GM21825 (cell line): ENCODE data around the gene SLC37A1.
"Not testable (repeated sequence)": the region's sequence is repeated elsewhere in the genome, so short reads cannot be mapped to it uniquely, and the experiment has no call there.

Source experiments
- ATAC-seq: cut with Tn5 transposase; IDR thresholded peaks from one replicate; pipeline ENCODE4 v1.9.1; 2021; ENCODE audit warnings: mild to moderate bottlenecking, moderate library complexity; ENCODE audit not compliant: unreplicated experiment

The SLC37A1 gene

DNA sequence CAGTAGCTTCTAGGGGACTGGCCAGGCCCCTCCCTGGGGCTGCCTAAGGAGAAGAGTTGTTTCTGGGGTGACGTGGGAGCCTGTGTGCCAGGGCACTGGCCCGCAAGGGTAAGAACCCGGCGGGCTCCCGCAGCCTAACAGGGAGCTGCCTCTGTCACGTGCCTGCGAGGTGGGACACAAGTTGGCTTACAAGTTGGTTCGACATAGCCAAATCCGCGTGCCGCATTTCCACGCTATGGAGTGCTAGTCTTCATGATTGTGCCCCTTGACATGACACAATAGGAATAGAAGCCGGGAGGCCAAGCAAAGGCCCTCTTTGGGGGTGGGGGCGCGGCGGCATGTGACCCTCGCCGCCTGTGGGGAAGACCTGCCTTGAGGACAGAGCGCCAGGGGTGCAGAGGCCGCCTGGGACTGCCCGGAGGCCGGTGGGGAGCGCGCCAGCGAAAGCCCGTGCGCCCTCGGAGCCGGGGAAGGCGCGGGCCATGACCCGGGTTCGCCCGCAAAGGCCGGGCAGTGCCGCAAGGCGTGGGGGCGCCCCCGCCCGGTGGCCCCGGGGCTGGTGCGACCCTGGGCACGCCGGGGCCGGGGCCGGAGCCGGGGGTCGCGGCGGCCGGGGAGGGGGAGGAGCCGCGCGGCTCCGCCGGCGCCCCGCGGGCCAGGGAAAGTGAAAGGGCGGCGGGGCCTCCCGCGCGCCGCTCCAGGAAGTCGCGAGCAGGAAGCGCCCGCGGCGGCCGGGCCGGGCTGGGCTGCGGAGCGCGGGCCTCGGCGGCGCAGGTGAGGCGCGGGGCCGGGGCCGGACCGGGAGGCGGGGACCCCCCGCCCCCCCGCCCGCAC is at the start of gene SLC37A1:
TSS of gene SLC37A1 (plus strand) at position 702 of the 834 bp plus-strand sequence. CDS start 4,603 bp downstream, outside the sequence.
- ATAC-seq: peak; percentile 50

DNA sequence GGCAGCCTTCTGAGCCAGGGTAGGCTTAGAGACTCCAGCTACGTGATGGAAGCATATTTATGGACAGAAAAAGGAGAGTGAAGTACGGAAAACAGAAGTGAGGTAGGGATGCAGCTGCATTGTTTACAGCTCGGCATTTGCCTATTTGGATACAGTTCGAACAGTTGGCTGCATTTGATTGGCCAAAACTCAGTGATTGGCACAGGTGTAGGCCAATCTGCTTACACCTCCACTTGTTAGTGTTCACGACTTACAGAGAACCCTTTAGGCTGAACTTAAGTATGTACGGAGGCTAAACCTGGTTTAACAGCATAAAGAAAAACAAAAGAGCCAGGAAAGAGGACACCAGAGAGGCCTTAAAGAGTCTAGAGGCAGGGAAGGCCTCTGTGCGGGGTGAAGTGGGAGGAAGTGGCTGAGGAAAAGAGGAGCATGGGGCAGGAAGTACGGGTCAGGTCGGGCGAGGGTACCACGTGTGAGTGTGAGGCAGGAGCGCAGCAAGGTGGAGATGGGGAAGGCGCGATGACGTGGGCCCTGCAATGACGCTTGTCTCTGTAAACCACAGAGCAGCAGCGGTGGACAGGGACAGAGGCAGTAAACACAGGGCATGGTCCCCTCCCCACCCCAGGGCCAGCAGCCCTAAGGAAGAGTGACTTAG is 49.7 kb upstream of the SLC37A1 start:
- no peak for ATAC-seq

DNA sequence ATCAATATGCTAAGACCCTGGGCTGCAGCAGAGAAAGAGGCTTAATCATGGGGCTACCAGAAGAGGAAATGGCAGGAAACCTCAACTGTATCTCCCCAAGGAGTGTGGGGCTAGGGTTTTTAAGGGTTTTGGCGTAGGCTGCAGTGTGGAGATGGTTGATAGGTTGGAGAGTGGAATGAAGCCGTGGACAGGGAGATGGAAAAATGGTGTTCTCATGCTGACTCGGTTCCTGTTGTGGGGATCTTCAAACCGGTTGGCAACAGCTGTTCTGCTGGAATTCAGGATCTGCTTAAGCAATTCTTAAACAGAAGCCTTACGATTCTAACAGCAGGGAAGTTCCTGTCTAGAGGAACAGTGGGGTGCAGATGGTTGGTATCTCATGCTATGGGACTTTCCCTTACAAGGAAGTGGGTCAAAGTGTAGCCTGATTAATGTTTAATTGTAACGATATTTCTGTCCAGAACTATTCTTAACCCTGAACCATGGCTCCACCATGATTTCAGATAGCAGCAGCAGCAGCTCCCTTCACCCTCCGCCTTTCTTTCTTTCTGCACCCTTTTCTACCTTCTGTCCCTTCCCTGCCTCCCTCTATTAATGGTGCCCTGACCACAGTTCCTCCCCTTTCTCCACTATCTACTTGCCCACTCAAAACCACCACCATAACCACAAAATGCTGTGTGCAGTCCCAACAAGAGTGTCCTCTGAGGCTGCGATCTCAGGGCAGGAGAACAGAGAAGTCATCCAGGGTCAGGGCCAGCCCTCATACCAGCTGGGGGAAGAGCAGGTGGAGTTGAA is 48.4 kb upstream of the SLC37A1 start:
- ATAC-seq: no peak

DNA sequence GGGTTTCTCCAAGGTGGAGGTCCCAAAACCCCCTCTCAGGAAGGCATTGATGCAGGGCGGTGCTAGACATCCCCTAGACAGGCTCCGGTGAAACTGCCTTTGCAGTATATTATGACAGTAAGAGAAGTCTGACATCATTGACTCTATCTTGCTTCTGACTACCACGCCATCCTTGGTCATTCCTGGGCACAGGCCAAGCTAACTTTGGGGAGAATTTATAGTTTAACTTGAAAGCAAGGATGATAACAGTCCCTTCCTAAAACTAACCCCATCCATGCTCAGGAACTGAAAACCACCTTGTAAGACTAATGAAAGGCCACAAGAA is 47.9 kb upstream of the SLC37A1 start:
- no peak for ATAC-seq

DNA sequence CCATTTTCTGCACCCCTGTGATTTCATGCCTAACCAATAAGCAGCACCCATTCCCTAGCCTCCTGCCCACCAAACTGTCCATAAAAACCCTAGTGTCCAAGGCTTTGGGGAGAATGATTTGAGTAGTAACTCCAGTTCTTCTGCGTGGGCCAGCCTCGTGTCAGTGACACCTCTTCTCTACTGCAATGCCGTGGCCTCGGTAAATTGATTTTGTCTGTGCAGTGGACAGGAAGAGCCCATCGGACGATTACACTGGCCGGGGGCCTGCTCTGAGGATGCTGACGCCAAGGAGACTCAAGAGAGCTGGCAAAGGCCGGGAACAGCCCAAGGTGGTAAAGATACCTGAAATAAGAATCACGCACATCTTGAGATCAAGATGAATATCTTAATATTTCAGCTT is 47.0 kb upstream of the SLC37A1 start:
- ATAC-seq: no peak

DNA sequence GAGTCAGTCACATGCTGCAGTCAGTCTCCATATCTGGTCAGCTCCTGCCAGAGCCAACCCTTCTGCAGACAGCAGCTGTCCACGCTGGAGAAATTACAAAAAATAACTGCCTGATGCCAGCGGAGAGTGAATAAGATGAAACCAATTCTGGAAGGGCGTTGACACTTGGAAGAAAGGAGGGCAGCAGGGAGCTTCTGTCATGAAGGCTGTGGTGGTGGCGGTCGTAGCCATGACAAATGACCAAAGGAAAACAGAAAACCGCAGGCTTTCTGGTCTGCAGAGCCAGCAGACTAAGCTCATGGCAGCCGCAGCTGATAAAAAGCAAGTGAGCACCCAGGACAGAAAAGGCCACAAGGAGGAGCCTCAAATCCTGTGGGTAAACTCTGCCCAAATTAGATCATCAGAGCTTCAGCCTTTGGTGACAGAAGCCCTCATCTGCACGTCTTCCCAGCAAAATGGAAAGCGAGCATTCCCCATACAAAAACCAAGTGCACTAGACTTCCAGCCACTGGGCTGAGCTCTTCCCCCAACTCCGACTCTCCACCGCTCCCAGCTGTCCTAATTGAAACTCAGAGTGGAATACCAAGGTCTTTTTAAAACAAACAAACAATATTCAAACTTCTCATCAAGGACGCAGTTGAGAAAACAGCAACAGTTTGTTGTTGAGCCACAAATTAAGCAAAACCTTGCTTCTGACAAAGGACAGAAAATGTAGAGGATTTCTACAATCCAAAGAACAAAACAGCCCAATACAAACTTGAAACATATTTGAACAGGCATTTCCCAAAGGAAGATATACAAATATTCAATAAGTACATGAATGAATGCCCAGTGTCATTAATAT is 46.3 kb upstream of the SLC37A1 start:
- no peak for ATAC-seq

DNA sequence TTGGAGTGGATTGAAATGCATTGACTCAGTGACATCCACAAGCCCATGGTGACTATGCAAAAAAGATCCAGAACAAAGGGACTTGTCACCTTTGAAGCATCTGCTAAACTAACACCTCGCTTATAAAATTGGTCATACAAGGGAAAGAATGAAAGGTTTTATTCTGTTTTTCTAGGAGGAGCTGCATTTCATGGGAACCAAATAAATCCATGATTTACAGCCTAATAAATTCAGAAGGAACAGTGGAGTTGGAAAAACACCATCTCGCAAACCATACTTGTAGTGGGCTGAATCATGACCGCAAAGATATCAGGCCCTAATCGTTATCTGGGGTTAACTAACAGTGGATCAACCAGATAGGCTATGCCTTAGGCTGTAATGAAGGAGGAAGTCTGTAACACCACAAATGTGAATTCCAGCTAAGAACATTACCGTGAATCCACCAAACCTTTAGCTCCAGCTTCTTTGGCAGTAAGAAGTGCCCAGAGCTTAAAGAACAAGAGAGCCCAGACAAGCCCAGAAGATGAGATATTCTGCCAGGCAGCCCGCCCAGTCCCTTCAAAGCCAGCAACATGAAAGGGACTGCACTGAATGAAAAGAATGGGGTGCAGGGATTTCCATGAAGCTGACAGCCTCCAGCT is 45.0 kb upstream of the SLC37A1 start:
- ATAC-seq: no peak

DNA sequence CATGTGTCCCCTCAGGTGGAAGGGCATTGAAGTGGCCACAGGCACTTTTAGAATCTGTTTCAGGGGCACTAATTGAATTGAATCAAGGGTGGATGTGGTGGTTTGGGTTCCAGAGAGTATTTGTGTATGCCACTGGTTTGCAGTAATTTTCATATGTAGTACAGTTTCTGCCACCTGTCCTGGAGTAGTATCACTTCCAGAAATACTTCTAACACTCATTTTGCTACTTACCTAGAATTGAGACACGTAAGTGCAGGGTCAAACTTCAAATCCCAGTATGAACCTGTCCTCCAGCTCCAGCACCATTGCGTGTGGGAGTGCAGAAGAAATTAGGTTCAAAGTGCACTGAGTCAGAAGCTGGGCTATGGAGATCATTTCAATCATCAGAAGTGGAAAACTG is 44.4 kb upstream of the SLC37A1 start:
- peak; percentile 32 for ATAC-seq

DNA sequence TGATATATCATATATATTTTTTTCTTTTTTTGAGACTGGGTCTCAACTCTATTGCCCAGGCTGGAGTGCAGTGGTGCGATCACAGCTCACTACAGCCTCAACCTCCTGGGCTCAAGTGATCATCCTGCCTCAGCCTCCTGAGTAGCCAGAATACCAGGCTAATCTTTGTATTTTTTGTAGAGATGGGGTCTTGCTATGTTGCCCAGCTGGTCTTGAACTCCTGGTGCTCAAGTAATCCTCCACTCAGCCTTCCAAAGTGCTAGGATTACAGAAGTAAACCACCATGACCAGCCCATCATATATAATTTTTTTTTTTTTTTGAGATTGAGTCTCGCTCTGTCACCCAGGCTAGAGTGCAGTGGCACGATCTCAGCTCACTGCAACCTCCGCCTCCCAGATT is 43.9 kb upstream of the SLC37A1 start:
- not testable (repeated sequence) for ATAC-seq

DNA sequence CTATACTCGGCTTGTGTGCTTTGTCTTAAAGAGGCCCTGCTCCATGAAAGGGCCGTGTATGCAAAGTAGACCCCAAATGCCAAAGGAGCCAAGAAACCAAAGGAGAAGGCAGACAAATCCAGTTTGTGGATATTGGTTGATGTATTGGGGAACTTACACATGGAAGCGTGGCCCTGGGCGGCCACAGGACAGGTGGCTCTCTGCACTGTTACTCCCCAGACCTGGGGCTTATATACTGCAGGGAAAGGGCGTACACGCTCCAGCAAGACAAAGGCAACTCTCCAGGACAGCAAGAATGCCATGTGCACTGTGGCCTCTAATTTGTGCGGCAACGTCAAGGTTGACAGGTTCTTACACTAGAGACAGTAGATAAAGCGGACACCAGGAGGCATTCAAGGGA is 42.4 kb upstream of the SLC37A1 start:
- no peak for ATAC-seq

DNA sequence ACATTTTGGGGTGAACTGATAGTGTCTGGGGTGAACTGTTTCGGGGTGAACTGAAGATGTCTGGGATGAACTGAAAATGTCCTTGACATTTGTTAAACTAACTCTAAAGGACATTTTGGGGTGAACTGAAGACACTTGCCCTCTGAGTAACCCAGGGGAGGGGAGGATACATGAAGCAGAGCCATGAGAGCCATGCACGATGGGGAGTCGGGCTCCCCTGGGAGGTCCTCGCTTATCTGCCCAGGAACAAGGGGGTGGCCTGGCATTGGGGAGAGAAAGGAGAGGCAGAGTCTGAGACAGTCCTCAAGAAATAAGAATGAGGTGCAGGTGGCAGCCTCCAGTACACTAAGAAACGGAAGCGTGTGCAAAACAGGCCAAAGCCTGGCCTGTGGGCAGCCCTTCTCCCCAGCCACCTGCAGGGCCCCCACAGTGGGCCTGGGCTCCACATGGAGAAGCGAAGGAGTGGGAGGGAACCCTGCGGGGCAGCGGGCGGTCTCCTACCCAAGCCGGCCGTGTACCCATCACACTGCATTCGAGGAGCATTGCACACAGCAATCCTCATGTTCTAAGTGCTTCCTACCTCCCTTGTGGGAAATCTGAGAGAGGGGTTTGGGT is 41.8 kb upstream of the SLC37A1 start:
- no peak for ATAC-seq

DNA sequence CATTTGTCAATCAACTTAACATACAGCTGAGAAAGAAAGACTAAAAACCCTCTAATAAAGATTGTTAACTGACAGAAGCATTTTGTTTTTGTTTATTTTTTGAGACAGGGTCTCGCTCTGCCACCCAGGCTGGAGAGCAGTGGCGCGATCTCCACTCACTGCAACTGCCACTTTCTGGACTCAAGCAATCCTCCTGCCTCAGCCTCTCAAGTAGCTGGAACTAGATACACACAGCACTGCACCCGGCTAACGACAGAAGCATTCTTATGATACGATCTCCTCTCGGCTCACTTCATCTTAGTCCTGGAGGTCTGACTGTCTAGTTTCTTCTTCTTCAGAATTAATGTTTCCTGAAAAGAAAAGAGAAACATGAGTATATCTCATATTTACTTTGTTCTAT is 41.1 kb upstream of the SLC37A1 start:
- no peak for ATAC-seq

DNA sequence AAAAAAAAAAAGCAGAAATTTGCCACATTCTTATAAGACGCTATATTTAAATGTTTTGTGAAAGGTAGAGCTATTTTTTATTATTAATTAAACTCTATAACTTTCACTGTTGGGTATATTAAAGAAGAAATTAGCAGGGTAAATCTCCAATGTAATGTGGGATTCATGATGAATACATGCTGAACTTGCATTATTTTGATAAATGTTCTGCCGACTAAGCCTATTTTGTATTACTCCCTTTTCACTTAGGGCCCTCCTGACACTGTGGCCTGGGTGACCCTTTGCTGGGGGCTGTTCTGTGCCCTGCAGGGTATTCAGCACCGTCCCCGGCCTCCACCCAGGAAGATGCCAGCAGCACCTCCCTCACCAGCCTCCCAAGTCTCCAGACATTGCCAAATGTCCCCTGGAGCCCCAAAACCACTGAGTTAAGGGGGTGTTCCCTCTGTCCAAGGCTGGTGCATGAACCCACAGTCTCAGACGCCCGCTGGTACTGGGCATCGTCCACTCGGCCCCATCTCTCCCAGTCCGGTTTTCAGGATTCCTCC is 40.1 kb upstream of the SLC37A1 start:
- ATAC-seq: no peak

DNA sequence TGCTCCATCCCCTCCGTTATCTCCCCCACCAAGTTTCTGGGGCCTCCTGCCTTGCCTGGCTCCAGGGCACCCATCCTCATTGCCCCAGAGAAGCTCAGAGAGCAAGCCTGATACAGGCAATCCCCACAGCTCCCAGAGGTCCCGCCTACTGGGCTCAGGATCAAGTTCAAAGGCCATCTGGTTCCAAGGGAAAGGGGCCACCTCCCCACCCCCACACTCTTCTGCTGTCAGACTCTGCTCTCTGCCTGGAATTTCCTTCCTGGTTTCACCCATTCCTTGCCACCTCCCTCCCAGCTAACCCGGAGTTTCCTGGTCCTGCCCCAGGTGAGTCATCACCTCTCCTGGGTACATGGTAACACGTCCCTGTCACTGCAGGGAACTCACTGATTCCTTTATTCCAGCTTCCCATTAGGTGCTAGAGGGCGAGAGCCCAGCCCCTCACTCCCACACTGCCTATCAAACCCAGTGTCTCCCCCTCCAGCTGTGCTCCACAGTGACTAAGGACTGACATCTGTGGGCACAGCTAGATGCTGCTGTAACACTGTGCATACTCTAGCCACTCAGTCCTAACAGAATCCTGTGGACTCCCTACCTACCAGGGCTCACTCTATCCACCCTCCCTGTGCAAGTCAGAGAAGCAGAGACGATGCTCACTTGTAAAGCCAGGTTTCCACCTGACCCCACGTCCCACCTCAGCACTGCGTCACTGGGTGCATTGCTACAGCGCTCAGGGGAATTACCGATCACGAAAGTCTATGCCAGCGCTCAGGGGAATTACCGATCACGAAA is 39.4 kb upstream of the SLC37A1 start:
- peak; percentile 54 for ATAC-seq

DNA sequence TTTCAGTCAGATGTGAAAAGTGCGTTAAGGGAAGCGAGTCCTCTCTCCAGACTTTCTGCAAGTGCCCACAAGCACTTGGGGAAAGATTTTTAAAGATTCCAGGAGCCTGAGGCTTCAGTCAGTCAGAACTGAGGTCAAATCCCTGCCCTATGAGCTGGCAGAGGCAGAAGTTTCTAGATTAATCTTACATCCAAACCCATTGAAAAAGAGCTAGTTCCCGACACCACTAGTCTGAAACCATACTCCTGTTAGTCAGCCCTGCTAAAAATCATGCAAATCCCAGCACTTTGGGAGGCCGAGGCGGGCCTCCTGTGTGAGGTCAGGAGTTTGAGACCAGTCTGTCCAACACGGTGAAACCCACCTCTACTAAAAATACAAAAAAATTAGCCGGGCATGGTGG is 38.6 kb upstream of the SLC37A1 start:
- no peak for ATAC-seq

DNA sequence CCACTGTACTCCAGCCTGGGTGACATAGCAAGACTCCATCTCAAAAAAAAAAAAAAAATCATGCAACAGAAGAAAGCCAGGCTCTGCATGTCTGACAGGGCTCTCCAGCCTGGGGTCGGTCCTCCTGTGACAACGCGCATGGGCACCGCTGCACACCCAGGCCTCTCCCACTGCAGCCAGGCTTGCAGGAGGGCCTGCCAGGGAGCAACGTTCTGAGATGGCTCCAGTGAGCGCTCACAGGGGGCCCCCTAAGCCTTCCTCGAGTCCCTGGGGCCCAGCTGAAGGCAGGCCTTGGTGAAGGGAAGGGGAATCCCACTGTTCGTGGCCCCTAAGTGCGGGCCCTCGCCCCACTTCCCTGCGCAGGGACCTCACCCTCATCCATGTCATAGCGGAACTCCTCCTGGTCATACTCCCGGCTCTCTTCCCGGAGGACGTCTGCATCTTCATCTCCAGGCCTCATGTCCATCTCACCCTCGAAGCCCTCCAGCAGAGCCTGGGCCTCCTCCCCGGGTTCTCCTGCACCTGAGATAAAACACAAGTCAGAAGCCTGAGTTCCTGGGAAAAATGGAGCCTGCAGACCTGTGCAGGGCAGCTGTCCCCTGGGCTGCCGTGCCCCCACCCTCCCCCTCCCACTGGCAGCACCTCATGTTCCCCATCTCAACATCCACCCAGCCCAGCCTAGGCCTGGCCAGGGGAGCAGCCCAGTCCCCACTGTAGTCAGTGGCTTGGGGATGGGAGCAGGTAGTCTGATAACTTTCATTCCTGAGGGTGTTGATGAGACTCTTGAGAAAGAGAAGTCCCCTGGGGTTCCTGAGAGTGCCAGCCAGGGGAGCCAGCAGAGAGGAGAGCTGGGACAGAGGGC is 37.9 kb upstream of the SLC37A1 start:
- no peak for ATAC-seq

DNA sequence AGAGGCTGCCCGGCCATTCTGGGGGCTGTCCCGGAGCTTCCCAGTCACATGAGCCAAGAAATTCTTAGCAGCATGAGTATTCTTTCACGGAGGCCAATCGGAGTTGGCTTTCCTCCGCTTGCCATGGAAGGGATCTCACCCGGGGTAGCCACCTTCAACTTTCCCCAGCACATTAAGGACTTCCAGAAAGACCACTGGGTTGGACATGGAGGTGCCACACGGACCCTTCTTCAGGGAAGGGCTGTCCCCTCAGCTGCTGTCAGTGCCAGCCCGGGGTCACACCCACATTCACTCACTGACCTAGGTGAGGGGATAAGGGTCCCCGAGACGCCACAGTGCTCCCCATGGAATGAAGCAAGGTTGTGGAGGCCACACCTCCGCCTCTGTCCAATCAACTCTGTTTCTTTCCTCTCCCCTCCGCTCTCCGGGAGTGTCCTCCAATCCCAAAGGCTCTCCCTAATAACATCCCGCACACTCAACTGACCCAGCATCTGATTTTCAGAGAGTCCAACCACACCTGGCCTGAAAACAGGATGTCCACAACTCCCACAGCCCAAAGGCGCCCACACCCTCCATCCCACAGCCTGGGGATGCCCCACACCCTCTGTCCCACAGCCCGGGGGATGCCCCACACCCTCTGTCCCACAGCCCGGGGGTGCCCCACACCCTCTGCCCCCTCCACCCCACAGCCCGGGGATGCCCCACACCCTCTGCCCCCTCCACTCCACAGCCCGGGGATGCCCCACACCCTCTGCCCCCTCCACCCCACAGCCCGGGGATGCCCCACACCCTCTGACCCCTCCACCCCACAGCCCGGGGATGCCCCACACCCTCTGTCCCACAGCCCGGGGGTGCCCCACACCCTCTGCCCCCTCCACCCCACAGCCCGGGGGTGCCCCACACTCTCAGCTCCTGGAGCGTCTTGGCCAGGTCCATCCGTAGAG is 37.0 kb upstream of the SLC37A1 start:
- no peak for ATAC-seq
